HG02759 (cell line): Measurements from ENCODE around the gene YAP1.

ENCODE experiments used
- ATAC-seq: cut with Tn5 transposase; IDR thresholded peaks from one replicate; pipeline ENCODE4 v1.9.1; 2021; ENCODE audit warnings: mild to moderate bottlenecking, moderate library complexity; ENCODE audit not compliant: unreplicated experiment

YAP1 gene

DNA sequence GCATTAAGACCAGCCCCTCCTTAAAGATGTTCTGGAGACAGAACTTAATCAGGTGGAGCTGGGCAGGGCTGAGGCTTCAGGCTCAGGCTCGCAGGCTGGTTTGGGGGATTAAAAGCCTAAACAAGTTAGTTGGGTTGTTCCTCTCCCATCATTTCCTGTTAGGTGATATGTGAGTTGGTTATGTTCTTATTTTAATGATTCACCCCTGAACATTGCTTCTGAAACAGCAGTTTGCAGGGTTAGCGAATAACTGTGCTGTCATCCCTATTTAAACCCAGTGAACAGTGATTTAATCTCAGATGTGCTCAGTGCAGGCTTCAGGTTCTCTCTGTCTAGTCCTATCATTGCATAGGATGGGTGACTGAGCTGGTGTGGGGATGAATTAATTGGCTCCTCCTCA lies 159.7 kb downstream of the YAP1 start:
- no peak for ATAC-seq

DNA sequence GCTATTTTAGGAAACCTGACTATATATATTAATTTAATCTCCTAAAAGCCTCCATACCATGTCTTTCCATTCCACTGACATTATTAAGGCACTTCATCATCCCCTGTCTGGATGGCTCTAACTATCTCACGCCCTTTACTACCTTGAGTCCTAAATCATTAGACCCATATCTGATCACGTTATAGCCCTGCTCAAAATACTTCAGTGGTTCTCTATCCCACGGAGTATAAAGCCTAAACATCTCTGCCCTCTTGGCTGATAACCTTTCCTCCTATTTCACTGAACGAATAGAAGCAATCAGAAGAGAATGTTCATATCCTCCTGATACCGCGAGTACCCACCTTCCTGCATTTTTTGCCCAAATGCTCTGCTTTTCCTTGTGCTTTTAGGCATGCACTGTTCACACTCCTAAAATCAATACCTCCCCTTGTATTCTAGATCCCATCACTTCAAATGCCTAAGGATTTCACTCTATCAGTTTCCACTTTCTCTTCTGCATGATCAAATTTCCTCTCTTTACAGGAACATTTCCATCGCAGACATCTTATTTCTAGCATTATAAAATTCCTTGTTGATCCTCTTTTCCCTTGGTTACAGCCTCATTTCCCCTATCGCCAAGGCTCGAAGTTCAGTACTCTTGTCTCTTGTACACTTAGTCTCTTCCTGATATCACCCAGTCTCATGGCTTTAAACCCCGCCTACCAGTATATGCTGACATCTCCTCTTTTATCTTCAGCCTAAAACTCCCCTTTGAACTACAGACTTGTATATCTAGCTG lies 162.0 kb downstream of the YAP1 start:
- ATAC-seq = no peak

DNA sequence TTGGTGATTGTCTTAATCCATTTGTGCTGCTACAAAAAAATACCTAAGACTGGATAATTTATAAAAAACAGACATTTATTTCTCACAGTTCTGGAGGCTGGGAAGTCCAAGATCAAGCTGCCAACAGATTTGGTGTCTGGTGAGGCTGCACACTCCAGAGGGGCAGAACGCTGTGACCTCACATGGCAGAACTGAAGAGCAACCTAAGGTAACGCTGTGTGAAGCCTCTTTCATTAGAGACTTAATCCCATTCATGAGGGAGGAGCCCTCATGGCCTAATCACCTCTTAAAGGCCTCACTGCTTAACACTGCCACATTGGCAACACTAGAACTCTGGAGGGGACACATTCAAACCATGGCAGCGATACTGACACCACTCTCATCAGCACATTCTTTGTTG lies 164.4 kb downstream of the YAP1 start:
- ATAC-seq = no peak

DNA sequence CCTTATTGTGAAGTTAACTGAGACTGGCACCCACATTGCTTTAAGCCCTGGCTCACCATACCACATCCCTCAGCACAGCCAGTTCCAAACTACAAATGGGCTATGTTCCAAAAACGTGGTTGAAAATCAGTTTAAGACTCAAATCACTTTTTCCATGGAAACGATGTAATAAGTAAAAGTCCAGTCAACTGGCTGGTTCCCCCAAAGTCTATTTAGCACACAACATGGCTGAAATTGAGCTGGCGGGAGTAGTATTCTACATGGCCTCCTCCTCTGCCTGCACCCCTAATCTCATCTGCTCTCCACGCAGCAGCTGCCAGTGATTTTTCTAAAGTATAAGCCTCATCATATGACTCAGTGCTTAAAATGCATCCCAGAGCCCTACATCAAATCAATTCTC lies 166.1 kb downstream of the YAP1 start:
- ATAC-seq = no peak

DNA sequence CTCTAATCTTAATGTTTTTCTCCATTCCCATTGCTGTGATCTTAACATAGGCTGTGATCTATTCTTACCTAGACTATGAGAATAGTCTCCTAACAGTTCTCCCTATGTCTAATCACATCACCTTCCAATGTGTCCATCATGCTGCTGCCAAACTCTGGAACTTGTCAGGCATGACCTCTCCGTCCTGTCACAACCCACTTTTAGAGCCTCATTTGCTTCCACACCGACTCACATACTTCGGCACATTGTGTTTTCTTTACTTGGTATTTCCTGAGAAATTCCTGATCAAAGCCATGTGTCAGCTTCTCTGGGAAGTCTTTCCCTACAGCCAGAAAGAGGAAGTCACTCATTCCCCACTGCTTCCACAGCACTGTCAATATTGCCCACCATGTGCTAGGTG lies 166.5 kb downstream of the YAP1 start:
- no peak for ATAC-seq

DNA sequence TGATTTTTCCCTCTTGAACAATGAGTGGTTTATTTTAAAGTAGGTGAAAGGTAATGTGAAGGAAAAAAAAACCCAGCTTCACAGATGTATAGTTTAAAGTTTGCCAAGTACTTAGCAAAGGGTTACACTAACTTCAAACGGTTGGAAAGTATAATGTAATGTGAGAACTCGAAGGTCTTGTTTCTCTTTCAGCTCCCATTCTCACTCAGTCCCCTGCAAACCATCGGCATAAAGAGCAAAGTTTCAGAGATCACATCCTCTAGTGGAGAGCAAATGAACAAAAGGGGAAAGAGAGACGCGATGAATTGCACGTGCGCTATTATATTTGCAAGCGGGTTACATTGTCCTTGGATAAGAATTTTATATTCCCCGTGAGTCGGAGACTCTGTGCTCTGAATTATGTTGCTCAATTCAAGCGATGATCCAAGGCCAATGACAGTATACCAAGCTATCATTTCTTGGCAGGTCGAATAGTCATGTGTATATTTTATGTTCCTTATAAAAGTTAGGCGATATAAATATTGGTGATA lies 169.5 kb downstream of the YAP1 start:
- ATAC-seq = peak; percentile 82

DNA sequence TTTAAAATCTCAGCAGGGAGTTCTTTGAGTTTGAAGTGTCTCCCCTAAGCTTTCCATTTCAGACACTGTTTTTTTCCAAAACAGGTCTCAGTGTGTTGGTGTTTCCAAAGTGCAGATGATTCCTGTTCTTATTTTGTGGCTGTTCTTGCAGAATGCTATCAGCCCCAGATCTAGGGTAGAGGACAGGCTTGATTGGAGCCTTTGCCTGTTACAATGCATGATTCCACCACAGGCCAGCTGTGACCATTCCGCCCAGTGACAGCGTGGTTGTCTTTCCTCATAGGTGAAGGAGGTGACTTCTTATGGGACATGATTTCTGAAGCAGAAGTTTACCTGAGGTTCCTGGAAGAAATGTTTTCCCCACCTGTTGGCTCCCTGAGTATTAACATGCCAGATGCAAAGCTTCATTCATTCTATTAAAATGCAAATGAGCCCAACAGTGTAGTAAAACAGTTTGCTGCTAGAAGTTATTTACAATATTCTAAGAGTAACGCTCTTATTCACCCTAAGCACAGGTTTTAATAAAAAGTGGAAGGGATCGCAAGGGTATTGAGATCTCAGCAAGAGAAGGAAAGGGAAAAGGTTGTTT lies 170.1 kb downstream of the YAP1 start:
- no peak for ATAC-seq
